NCI-H2196 treated with DMSO at 0.1 percent for 48 hours (cell line): ENCODE results near the gene PAPOLA.

ENCODE experiments used
- DNase-seq: peaks from one replicate; lab custom pipeline; 2025; ENCODE audit not compliant: unreplicated experiment; lab: John Stamatoyannopoulos, UW

Gene PAPOLA

DNA sequence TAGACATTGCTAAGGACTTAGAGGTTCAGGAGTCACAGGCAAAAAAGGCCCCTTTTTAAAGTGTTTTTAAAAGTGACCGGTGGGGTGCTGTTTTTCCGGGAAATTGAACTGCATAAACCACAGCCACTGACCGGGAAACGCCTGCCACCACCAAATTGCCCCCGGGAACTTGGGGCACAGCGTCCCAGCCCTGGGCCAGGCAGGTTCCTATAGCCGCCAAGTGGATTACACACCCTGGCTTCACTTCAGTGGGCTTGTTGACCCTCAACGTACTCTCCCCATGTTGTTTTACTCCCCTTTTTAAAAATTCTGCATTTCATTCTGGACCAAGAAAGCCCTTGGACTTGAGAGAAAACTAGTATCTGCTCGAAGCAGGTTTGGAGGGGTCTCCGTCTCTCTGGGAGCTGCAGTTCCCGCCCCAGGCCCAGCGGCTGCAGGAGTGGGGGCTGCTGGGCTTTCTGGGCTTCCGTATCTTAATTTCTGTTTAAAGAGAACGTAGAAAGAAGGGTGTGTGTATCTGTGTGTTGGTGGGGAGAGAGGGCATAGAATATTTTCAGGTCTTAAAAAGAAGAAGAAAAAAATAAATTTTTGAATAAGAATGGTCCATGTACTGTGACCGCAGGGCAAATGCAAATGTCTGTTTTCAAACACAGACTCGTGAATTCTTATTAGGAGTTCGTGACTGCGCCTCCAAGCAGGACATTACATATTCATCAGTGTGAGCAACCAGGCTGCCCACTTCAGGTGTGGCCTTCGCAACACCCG lies 82.9 kb downstream of the PAPOLA start:
- DNase-seq, result no peak

DNA sequence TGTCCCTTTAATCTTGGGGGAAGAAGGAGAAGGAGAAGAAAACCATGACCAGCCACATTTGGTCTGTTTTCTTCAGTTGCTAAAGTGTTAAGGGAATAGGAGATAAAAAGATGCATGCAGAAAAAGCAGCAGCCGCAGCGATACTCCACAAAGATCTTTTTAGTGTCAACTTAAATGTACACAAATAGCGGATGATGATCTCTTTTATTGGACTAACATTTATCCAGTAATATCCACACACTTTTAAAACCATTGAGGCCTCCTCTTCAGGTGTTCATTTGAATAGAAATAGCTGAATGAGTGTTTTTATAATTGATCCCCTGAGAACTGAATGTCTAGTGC lies 83.5 kb downstream of the PAPOLA start:
- DNase-seq, result no peak

DNA sequence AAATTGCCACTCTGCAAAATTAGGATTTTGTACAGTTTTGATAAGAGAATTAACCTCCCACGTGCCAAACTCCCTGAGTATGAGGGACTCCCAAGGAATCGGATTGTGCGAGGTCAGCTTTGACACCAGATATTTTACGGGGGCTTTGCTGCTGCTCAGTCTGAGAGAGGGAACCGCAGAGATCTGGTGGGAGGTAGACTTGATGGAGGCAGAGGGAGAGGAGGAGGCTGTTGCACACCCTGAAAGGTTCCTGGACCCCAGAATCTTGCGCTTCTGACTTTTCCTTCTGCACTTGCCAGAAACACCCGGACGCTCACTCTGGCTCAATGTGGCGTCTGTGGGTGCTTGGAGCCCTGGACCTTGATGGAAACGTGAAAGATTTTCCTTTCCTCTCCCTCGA lies 83.9 kb downstream of the PAPOLA start:
- no peak for DNase-seq

DNA sequence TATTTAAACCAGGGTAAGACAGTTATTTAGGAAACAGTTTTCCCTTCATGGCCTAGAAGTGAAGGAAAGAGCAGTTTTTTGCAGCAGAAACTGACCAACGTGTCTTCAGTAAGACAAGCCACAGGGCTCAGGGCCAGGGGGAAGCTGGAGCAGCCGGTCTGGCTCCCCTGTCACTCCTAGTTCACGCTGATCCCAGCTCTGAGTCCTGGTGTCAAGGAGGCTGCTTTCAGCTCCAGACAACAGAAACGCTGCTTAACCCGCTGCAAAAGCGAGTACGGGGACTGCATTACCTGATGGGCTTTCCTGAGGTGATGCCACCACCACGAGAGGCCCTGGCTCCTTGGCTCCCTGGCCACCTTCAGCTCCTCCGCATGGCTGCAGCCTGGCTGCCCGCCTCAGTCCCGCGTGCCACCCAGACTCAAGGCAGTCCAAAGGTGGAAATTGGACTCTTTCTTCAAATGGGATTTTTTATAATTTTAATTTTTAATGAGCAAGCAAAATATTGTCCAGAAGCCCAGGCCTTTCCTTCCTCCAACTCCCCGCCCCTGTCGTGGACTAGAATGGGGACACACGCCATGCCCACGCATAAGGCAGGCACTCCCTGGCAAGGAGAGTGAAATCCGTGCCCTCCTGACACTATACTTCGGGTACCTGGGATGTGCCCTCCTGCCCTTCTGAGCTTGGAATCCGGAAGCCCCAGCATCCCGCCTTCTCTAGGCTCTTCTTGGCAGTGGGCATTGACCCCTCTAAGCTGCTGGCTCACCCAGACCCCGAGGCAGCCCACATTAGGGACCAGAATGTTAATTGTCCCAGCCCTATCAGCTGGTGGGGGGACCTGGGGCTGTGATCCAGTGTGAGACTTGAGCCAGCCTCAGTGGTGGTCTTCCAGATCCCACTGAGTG lies 85.0 kb downstream of the PAPOLA start:
- DNase-seq, result no peak

GRCh38 chr14:96587823-96588385 lies 85.7 kb downstream of the PAPOLA start:
- no peak for DNase-seq

DNA sequence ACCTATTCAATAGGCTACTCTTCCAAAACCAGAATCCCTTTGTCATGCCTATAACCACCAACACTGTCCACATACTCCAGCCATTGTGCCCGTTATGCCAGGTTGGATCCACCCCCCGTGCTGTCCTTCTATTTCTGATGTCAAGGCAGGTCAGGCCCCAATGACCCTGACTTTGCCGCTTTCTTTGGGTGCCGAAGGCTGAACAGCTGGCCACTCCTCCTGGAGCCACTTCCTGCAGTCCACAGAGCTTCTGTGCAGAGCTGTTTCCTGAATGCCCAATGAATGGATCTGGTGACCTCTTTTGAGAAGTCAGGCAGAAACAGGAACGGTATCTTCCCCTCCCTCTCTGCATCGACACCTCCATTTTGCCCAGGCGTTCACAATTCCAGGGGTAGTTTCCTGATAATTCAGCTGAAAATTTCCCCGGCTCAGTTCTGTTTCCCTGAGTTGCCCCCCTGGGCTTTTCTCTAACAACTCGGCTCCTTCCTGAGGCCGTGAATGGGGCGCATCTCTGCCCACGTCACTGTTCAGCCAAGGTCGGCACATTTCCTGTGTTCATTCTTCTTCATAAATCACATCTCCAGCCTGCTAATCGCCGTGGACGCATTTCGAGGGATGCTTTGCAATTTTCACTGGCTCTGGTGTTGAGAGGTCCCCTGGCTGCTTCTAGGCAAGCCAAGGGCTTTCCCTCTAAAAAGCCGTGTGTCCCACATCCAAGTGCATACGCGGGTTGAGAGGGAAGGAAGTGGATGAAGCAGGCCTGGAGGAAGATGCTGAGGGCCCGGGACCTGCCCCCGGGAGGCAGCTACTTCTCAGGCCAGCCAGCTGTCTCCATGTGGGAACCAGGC lies 86.5 kb downstream of the PAPOLA start:
- DNase-seq, result no peak

DNA sequence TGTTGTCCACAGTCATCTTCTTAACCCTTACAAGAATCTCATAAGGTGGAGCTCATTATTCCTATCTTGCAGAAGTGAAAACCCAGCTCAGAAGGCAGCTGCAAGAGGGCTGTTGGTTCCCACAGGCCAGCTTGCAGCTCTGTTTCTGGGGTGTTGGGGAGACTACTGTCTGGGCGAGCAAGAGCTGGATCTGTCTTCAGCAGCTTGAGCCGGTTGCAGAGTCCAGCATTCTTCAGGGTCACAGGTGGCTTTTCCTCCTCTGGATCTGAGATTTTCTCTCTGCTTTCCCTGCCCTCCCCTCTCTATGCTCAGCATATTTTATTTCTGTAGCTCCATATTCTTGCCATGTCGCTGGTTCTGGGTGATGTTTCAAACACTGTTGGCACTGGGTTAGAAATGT lies 87.4 kb downstream of the PAPOLA start:
- DNase-seq, result no peak

DNA sequence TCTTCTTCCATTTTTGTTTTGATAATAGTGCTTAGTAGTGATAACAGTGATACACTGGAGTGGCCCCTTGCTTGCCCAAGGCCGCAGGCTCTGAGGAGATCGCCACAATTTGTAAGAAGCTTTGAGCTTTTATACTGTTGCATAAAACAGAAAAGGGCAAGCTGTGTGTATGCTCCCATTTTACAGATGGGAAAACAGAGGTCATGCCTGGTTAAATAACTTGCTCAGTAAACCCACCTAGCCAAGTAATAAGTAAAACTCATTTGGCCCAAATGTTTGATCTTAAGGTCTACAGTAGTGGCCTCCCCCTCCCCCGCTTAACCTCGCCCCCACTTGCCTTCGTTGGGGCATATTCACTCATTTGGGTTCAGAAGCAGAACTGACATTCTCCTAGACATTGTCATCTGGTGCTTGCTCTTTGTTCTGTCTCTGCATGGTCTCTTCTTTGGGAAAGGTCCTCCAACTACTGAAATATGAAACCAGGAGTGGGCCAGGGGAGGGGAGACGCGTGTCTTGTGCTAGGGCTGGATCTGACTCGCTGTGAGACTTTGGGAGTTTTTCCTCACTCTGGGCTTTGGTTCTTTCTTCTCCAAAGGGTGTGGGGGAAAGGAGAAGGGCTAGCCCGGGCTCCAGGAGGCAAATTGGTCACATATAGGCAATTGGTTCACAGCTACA lies 88.1 kb downstream of the PAPOLA start:
- no peak for DNase-seq

DNA sequence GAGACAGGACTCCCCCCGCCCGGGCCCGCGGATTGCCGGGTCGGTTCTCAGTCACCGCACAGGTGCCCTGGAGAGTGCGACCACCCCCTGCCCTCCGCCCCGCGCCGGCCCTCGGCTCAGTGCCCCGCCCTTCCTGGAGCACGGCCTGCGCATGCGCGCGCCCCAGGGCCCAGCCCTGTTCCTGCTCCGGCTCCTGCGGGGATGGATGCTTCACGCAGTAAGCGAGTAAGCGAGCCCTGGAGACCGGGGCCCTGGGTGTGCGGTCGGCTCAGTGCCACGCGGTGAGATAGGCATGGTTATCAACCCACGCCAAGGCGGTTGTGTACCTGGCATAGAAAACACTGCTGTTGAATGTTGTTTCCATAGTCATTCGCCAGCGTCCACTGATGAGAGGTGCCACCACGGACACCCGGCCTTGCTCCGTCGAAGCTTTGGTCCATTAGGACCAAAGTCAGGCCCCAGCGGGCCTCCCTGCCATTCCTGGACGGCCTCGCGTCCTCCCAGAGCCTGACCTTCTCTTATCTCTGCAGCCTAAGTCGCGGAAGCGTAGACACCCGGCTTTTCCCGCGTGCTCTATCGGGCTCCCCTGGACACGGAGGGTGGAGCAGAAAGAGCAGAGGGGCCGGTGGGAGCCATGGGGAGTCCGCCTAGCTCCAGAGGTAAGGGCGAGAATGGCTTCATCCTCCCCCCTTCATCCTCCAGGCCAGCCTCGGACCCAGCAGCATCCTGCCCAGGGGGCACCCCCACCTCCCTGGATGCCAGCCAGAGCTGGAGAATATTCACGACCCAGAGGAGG lies 90.6 kb downstream of the PAPOLA start:
- no peak for DNase-seq

- no peak for DNase-seq
Observed at GRCh38 chr14:96594961-96595360, 92.8 kb downstream of the PAPOLA start.

DNA sequence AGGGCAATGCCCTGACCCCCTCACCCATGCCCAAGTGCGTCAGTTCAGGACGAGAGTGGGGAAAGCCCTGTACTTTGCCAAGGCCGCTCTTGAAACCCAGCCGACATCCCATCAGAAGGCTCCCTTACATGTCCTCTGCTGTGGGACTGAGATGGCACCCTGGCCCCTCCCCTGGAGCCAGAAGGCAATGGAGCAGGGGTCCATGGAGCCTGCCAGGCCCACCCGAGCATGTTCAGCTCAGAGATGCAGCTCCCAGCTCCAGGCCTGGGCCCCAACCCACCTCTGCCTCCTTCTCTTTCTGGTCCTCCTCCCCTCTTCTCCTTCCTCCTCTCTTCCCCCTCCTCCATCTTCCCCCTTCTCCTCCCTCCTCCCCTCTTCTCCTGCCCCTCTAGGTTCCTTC lies 95.5 kb downstream of the PAPOLA start:
- no peak for DNase-seq

- no peak for DNase-seq
Observed at GRCh38 chr14:96598332-96598928, 96.2 kb downstream of the PAPOLA start.

GRCh38 chr14:96599076-96599475 lies 96.9 kb downstream of the PAPOLA start:
- no peak for DNase-seq

DNA sequence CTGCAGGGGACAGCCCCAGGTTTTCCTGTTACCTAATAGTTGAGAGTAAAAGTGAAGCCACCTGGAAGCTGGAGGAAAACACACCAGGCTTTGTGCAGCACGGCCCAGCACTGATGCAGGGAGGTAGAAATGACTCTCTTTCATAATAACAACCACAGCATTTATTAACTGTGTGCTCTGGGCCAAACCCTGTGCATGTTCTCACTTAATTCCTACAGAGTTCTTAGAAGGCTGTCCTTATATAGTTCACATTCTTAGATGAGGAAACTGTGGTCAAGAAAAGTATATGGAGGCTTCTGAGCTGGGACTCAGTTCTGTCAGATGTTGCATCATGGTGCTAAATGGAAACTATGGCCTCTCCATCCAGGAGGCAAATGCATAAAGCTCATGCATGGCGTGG lies 100.0 kb downstream of the PAPOLA start:
- no peak for DNase-seq

DNA sequence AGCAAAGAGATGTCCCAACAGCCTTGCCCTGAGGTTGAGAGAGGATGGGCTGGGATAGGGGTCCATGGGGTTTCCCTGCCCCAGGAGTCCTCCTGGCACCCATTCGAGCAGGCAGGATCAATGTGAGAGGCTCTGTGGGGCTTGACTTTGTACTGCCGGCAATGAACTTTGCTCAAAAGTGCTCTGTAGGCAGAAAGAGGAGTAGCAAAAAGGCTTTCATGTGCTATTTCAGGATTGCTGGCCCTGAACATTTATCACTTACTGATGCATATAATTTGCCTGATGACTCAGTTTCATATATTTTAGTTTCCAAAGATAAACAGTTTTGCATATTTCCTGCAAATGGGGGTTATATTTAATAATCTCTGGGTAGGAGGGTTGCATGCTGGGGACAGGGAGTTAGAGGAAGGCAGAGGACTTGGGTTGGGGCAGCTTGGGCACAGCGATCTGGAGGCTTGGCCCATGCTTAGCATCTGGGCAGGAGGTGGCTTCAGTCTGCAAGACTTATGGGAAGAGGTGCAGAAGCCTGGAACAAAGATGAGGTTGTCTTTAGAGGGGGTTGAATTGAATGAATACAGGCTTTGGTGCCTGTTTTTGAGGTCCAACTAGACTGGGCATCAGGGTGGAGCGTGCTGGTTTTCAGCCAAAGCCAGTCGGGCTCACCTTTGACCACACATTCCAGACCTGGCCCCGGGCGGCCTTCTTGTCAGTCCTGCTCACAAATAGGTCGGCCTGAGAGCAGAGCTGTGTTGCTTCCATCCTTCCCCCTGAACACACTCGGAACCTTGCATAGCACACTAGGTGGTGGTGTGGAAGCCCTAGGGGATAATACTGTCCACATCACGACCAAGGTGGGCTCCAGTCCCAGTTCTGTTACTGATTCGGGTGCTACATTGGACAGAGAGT lies 101.4 kb downstream of the PAPOLA start:
- no peak for DNase-seq

DNA sequence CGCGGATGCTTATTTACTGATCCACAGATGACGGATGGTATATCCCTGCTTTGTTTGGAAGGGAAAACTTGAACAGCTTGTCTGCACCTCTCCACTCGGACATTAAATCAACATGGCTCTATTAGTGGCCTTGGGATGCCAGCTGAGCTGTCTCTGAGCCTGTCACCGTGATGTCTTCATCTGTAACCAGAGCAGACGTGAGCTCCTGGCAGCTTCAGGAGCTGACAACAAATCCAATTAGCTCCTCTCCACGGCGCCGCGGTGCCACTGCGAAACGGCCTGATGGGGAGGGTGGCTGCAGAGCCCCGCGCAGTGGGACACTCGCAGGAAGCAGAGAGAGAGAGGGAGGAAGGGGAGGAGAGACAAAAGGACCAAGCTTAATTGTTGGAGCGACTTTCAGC lies 112.3 kb downstream of the PAPOLA start:
- no peak for DNase-seq

DNA sequence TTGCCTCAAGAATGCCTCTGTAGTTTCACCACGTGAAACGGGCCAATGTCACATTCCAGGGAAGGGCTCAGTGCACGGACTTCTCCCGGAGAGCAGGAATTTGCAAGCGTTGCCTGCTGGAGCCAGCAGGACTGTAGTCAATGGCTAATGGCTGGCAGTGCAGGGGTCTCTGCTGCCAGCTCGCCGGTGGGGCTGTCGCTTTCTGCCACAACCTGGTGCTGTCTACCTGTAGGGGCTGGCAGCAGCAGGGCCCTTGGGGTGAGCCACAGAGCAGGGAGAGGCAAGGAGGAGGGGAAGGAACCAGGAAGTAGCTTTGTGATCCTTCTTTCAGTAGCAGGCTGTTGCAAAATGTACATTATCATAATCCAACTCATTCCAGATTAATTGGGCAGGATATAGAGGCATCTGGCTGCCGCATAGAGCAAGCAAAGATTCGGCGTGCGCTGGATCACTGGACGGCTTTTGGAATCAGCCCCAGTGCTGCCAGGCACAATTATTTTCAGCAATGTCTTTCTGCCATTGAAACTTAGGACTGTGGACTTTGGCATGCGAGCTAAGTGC lies 114.1 kb downstream of the PAPOLA start:
- no peak for DNase-seq
